SK-N-DZ (cell line): ENCODE results near the gene OVCA2.
"Not testable (repeated sequence)": the region's sequence is repeated elsewhere in the genome, so short reads cannot be mapped to it uniquely, and the experiment has no call there.

ENCODE experiments used
- DNase-seq: peaks from one replicate; pipeline ENCODE4 v3.0.0-alpha.2; 2015; ENCODE audit warnings: low spot score

Gene OVCA2

DNA sequence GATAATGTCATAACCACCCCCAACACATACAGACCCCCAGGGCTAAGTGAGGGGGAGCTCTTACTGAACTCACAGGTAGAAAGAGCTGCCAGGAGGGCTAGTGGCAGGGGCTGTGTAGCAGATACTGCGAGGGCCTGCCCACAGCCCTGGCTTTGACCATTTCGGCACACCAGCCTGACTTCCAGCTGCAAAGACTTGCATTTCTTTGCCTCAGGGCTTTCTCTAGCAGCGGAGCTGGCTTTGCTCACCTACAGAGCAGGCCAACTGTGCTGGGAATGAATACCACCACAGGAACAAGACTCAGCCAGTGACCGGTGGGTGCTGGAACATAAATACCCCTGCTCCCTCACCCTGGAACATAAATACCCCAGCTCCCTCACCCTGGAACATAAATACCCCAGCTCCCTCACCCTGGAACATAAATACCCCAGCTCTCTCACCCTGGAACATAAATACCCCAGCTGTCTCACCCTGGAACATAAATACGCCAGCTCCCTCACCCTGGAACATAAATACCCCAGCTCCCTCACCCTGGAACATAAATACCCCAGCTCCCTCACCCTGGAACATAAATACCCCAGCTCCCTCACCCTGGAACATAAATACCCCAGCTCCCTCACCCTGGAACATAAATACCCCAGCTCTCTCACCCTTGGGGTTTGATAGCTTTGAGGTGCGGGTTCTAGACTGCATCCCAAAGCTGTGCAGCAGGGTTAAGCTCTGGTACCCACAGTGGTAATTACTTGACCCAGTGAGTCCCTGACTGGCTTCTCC, 28.4 kb upstream of the OVCA2 start:
- DNase-seq = not testable (repeated sequence)

DNA sequence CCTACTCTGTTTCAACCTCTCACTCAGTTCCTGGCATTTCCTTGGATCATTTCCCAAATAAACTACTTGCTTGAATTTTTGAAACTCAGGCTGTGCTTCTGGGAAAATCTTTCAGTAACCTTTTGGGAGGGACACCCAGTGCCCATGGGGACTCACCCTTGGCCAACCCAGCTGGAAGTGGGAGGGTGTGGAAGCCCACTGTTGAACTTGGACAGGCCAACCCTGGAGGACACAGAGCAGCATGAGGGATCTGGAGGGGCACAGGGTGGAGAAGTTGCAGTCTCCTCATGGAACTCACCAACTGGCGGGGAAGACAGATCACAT, 27.9 kb upstream of the OVCA2 start:
- no peak for DNase-seq

DNA sequence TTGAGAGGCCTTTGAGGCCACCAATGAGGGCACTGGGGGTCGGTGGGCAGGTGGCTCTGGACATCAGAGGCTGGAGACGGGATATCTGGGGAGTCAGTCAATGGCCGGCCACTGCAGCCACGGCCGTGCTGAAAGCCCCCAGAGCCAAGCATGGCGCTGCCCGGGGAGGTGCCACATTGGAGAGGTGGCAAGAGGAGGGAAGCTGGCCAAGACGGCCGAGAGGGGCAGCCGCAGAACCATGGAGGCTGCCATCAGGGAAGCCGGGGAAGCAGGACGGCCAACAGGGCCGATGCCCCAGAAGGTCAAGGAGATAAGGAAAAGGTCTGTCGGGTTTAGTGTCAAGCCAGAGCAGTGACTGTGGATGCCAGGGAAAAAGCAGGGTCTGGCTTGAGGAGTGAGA, 26.5 kb upstream of the OVCA2 start:
- no peak for DNase-seq

DNA sequence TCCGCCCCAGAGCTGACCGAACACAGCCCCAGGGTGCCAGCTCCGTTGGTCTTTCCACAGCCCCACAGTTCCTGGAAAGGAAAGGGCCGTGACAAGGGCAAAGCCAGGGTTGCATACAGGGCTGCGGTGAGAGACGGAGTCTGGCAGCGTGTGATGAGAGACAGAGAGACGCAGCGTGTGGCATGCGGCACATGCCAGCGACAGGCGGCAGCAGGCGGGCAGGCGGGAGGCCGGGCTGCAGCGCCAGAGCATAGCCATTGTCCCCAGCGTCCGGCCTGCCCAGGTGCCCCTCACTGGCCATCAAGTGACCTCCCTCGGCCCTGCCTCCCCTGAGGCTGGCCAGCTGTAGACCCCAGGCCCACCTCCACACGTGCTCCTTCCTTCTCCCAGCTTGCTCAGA, 25.3 kb upstream of the OVCA2 start:
- DNase-seq = no peak

DNA sequence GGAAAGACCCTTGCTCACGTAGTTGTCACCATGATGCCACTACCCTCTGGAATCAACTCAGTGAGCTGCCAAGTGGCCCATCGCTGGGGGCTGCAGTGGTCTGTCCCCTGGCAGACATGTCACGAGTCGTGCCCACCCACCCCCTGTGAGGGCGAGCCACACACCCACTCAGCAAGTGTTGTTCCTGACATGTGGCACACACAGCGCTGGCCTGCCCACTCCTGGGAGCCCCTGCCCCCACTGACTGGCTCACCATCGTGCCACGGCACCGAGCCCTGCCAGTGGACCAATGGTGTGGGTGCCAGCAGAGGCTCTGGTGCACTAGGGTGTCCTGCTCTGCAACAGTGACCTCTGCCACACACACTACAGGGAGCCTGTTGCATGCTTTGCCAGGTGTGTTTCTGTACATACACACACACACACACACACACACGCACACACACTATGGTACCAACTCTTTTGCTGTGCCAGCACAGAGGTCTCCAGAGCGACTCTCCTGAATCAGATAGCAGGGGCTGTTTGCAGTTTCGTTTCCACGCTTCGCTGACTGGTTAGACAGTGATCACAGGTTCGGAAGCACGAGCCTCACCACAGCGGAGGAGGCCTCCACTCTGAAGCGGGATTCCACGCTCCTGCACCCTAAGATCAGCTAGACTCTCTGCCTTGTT, 24.4 kb upstream of the OVCA2 start:
- DNase-seq = no peak

DNA sequence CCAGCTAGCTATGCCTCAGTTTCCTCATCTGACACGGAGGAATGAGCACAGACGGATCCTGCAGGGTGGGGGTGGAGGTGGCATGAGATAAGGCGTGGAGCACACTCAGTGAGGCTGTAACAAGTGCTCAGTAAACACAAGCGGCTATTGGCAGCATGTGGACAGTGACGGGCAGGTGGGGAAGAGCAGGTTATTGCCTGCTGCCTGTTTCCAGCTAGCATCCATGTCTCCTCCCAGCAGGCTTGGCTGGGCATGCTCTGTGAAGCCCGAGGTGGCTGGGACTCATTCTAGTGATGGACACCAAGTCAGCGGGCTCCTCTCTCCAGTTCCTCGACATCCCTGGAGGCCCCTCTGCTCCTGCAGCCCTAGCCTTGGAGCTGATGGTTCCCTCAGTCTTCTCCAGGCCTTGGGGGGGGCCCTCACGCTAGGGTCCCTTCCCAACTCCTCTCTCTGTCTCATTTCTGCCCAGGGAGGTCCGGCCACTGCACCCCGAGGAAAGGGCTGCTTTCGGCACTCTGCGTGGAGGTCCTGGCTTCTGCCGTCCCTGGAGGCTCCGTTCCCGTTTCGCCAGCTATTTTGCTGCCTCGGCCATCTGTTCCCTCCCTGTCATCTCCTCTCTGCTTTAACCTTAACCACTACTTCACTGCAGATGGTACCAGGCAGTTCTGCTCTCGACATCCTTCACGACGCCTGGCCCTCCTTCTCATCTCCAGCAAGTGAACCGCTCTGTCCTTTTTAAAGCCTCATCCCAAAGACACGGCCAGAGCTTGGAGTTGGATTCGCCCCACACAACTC, 22.9 kb upstream of the OVCA2 start:
- no peak for DNase-seq

DNA sequence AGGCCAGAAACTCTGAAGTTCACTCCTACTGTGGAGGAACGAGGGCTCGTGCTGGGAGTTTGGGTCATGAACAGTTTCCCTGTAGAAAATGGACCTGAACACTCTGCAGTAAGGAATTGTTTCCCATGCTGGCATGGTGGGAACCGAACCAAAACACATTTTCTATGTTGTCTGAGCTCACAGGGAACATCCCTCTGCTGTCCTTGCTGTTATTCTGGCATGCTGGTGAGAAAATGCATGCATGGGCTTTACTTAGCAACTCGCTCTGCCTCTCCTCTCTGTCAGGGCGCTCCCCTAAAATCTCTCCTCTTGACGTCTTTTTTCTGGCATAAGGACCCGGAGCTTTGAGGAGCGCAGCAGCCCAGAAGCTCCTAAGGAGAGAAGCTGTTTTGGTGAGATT, 22.1 kb upstream of the OVCA2 start:
- no peak for DNase-seq

DNA sequence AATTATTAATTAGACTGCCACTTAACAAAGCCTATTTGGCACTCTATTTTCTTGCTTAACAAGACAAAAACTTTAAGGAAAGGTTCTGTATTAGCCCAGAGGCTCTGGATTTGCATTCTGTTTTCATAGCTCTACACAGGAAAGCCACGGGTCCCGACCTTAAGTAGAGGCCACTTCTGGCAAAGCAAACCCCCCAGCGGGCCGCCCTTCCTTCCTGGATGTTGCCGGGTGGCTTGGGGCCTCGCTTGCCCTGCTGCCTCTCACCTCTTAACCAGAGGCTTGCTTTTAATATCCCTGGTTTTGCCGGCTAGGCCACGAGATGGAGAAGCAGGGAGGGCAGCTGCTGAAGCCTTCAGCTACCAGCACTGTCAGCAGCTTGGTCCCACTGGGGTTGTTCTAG, 21.1 kb upstream of the OVCA2 start:
- DNase-seq = no peak

DNA sequence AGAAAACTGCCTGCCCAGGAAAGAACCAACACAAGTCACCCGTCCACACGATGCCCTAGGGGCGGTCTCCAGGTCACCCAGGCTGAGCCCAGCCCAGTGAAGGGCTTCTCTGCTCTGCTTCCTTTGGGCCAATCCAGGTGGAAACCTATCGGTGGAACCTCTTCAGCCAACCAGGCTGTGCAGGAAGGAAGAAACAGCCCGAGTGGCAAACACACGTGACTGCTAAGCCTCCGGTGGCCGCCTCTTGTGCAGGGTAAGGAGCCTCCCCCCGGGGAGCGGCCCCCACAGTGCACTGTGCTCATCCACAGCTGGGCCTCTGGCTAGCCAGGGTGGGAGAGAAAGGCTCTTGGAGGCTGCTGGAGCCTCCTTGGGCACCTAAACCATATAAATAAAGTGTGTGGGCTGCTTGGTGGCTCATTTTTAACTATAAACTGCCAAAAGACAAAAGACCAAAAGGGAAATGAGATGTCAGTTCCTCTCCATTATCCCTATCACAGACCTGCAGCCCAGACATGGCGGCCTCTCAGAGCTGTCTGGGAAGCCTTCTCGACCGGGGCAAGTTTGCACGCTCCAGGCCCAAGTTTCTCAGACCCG, 19.1 kb upstream of the OVCA2 start:
- DNase-seq = no peak

DNA sequence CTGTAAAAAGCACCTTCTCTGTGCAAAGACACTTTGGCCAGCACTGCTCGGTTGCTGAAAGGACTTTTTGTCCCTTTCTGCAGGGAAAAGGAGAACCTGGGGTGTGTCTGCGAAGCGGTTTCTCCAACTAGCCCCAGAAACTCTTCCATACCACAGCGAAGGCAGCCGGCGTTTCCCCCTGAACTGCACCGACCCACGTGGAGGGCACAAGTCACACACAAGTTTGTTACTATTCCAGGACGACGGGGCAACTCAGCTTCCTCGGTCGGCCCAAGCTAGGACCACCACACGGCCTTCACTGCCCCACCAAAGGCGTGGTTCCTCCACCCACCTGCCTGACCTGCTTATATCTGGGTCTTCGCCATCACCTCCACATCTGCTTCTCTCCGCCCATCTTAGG, 18.6 kb upstream of the OVCA2 start:
- DNase-seq = no peak

DNA sequence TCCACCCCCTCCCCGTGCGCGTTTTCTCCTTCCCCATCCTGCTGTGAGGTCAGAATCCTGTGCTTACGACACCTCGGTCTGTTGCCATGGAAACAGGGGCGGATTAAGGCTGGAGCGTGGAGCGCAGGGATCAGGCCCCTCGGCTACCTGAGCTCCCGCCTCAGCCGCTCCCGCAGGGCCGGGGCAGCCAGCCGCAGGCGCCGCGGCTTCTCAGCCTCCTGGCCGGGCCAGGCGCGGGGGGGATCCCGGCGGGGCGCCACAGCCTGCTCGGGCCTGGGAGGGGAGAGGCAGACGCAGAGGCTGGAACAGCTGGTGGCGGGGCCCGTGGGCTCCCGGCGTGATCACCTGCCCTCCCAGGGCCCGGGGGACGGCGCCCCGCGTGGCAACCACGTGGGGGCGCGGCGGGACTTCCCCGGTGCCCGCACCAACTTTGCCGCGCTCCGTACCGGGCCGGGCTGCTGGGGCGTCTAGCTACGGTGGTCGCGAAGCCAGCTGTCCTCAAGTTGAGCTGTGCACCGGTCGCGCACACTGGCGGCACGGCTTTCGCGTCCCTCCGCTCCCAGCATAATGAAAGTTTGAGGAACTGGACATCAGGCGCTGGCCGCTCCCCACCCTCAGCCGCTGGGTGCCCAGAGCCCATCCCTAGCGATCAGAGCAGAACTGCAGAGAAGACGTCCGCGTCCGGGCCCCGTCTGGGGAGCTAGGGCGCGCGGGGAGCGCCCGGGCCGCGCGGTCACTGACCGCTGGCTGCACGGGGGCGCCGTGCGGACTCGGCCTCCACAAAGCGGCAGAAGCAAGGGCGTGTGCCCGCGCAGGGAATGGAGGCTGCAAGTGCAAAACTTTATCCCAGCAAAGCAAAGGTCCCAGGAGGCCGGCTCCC, 17.9 kb upstream of the OVCA2 start:
- peak; percentile 73 for DNase-seq

DNA sequence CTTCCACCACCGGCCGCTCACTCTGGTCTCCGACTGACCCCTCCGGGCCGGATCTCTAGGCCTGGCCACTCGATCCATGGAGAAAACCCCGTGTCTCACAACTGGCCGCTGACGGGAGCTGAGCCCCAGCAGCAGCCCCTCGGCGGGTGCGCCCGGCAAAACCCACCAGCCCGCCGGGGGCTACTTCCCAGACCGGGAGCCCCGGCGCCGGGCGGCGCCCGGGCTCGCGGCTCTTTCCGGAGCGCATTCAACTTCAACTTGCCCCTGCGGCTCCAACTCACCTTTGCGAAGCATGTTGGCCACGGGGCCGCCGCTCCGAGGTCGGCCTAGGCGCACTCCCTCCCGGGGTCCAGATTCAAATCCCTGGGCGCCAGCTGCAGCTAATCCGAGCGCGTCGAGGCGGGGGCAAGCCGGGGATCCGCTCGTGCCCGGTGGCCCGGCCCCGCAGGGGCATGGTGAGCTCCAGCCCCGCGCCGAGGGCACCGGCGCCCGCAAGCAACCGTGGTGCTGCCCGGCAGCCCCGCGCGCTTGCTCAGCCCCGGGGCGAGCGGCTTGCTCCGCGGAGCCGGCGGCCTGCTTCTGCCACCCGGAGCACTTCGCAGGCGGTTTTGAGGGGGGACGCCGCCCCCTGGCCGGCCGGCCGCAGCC, 17.1 kb upstream of the OVCA2 start:
- no peak for DNase-seq

DNA sequence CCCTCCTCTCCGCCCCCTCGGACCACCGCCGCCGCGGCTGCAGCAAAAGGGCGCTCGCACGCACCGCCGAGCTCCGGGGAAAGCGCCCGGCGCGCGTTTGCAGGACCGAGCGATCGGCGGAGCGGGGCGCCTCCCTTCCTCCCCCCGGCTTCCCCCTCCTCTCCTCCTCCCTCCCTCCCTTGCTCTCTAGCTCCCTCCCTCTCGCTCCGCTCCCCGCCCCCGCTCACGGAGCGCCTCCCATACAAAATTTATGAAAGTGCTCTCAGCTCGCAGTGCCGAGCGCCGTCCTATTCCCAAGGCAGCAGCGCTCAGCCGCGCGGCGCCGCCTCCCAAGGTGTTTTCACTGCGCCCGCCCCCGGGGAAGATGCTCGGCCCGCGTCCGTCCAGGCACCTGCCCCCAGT, 16.6 kb upstream of the OVCA2 start, which contains the start of gene RTN4RL1:
Gene RTN4RL1, minus strand, starts transcription at position 115 of the 402 bp plus-strand sequence. CDS start 469 bp downstream, outside the sequence.
- DNase-seq = peak; percentile 53

DNA sequence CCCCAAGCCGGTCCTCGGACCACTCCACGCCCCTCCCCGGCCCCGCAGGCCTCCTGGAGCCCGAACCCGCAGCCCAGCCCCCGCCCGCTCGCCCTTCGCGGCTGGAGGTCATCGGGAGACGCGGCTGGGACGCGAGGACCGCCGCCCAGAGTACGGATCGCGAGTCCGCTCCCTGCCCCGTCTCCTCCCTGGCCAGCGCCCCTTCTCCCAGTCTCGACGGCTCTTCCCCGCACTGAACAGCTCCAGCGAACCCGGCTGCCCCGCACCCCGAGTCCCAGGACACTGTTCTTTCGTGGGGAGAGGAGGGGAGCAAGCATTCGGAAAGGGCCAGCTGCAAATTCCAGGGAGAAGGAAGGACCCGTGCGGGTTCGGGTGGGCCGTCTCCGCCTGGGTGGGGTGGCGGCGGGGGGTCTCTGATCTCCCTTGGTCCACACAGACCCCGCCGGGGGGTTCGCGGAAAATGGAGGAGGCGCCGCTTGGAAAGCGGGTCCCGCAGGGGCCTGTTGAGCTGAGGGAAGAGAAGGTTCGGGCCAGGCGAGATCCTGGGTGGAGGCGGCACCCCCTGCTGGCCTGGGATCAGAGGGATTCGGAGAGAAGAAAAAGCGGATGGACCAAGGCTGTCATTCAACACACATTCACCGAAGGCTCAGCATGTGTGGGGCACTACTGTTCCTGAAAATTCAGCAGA, 16.1 kb upstream of the OVCA2 start:
- peak; percentile 70 for DNase-seq

DNA sequence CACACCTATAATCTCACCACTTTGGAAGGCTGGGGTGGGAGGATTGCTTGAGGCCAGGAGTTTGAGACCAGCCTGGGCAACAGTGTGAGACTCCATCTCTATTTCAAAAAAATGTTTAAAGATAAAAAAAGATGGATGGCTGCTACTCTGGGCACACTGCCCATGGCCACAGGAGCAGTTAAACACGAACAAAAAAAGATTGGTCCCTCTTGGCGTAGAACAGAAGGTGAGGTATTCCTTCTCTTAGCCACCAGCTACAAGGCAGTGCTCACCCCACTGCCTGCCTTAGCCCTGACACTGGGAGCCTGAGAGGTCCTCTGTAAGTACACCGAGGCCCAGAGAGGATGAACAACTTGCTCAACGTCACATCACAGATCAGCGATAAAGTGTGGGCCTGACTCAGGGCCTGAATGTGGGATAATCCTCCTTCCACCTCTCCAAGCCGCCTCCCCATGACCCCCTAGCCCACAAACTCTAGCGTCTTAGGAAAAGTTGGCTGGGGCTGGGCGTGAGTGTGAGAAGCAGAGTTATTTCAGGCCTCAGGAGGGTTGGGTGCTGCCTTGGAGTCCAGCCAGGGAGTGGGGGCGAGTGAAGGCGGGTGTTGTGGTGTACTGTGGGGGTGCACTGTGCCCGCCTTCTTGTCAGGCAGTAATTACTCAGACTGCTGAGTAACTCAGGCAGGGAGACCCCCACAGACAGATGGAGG, 14.1 kb upstream of the OVCA2 start:
- no peak for DNase-seq

DNA sequence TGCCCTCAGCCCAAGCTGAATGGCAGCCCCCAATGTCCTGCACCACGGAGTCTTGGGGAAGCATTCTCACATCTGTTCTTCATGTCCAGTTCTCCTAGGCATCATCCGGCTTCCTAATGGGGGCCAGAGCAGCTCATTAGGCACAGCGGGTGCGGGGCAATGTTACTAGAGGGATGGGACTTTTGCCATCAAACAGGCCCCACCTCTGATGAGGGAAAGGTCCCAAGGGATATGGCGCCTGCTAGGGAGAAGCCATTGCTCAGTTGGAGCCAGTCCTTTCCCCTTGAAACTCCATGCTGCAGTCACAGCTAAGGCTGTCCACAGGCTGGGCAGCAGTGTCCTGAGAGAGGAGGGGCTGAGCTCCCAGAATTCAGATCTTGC, 13.6 kb upstream of the OVCA2 start:
- DNase-seq = peak; percentile 53

DNA sequence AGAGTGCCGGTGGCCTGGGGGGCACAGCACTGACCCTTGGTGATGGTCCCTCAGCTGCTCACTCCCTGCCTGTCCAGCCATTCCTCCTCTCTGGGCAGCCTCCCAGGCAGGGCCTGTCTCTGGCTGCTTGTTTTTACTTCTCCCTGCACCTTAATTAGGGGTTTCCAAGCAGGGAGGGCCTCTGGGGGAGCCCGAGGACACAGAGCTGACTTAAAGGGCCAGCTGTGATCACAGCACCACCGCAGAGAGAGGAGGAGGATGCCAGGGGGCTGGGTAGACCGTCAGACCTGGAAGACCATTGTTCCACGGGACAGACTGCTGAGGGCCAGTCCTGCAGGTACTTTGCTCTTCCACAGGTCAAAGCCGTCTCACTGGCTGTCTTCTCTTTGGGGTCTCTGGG, 13.1 kb upstream of the OVCA2 start:
- DNase-seq = peak; percentile 64

DNA sequence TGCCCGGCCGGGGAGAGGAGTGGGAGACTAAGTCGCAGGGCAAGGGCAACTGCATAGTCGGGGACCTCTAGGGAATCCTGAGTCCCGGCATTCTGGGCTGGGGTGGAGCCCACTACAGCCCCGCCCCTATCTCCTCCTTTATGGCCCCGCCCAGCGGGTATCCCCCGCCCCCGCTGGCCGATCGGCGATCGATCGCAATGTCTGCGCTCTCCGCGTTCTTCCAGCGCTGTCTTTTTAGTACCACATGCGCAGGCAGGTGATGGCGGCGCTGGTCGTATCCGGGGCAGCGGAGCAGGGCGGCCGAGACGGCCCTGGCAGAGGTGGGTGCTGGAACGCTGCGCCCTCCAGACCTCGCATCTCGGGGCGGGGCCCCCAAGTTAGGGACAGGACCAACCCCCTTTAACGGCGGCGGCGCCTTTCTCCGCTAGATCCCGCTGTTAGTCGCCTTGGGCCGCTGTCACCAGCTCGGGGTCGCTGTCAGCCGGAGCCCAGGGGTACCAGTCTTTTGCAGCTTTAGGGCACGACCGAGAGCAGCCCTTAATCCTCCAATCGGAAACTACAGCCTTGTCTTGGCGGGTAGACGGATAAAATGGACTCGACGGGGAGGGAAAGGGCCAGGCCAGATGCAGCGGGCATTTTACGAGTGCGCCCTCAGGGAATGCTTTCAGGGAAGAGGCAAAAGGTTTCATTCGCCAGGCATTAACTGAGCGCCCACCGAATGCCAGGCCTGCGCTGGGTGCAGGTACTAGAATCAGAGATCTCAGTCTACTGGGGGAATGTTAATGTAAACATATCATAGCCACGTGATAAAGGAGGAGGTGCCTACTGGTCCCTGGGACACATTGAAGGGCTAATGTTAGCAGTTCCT, 11.7 kb upstream of the OVCA2 start, which contains the start of gene DPH1:
Gene DPH1, plus strand, starts transcription at position 243 of the 868 bp plus-strand sequence. Its CDS starts 17 bp downstream, at position 260.
- peak; percentile 93 for DNase-seq
